NCI-H2171 (cell line): ENCODE results near the gene SPATA19.

ENCODE experiments used
- DNase-seq: peaks from one replicate; lab custom pipeline; 2025; lab: John Stamatoyannopoulos, UW

Gene SPATA19

GRCh38 chr11:133817449-133817848, 27.9 kb downstream of the SPATA19 start:
- no peak for DNase-seq

- DNase-seq, result no peak
Measured at GRCh38 chr11:133816146-133816870, 29.0 kb downstream of the SPATA19 start.

DNA sequence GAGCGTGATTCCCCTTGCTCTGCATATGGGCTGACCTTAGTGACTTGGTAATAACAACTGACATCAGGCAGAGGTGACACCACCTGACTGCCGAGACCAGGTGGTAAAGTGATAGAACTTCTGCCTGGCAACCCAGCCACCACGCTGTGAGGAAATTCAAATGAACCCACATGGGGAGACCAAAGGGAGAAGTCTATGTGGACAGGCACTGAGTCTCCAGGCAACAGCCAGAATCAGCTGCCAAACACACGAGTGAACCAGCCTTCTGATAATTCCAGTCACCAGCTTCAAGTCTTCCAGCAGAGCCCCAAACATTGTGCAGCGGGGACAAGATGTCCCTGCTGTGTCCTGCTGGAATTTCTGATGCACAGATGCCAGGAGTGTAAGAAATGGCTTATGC, 29.7 kb downstream of the SPATA19 start:
- no peak for DNase-seq

GRCh38 chr11:133814588-133815100, 30.7 kb downstream of the SPATA19 start:
- no peak for DNase-seq

- no peak for DNase-seq
Measured at GRCh38 chr11:133811850-133812685, 33.2 kb downstream of the SPATA19 start.

DNA sequence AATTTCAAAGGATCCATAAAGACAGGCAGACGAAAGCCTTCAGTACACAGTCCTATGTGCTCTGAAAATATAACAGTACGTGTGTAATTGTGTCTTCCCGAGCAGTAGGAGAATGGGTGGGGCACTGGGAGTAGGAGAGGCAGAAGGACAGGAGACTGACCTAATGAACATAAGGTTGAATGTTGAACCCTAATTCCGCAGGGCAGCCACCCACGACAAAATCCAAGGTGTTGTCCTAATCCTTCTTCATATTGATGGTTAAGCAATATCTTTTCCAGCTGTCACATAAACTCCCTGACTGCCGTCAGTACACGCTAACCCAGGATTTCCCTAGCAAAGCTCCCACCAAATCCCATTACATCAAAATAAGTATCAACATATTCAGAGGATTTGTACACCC, 34.5 kb downstream of the SPATA19 start:
- no peak for DNase-seq

DNA sequence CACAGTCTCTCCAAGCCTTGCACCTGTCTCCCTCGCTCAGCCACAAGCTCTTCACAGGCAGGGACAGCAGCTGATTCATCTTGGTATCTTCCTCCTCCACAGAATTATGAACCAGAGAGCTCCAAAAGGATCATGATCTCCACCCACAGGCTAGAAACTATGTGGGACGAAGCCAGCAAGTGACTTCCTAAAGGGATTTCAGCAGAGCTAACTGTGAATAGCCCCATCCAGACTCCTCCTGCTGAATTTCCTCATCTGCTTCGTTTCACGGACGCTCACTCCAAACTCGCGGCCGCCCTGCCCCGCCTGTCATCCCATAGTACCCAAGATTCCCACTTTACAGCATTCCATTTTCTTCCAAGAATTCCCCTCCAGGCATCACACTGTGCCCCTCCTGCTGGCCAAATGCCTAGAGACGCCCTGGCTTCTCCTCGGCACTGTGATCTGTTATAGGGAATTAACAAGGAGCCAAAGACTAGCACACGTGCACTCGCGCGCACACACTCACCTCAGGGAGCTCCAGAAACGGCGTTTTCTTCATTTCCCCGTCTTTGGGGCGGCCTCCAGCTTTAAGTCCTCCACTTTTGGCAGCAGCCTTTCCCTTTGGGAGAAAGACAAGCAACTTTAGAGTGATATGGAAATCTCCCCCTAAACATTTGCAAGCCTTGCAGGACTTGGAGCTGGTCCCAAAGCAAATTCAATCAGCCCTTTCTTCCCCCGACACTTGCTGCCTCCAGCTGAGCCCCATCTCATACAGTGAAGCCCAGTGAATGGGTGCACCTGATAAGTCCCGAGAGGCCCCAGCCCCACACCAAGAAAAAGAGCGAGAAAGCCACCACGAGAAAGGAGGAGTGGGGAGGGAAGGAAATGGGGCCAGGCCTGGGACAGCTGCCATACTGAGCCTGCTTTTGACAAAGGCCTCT, 35.5 kb downstream of the SPATA19 start:
- no peak for DNase-seq

DNA sequence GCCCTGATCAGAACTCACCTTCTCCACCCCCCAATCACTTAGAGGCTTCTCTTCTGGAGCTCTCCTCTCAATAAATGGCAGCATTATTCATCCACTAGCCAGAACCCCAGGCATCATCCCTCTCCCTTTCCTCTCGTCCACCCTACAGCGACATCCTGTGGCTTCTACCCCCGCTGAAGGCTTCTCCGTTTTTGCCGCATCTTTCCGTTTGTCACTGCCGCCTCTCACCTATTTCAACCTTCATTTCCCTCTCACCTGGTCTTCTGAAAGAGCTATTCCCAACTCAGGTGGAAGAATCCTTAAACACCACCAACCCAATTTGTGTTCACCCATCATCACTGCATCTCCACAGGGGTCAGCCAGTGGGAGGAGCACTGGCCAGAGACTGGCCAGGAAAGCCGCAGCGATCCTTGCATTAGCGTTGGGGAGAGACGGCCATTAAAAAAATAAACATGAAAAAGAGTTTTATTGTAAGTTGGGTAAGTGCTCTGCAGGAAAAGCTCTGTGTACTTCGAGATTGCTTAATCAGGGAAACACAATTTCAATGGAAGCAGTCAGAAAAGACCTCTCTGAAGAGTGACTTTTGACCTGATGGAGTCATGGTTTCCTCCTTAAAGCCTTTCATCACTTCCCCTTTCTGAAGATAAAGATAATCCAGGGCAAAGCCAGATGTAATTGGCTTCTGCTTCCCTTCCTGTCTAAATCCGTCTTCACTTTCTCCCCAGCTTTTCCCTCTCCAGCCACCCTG, 36.7 kb downstream of the SPATA19 start:
- no peak for DNase-seq

DNA sequence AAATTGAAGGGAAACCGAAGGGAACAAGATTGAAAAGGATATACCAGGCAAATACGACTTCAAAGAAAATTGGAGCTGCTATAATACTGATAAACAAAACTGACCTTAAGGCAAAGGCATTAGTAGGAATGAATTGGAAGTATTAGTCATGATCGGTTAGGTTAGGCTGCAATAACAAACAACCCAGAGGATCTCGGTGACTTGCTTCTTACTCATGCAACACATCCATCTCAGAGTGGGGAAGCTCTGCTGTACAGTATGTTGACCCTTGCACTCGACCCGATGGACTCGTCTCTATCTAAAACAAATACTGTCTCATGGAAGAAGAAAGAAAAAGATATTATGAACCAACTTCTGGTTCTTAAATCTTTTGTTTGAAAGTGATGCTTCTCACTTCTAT, 42.3 kb downstream of the SPATA19 start:
- DNase-seq, result no peak

DNA sequence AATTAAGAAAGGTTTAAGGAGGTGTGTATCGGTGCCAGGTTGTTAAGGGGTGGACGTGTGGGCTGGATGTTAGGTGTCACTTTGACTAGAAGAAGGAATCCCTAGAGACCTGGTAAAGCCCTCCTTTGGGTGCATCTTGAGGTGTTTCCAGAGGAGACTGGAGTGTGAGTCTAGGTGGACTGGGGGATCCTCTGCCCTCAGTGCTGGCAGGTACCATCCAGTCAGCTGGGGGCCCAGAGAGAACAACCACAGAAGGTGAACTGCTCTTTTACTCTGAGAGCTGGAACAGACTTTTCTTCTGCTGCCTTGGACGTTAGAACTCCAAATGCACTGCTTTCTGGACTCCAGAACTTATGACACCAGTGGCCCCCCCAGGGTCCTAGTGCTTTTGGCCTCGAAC, 44.0 kb downstream of the SPATA19 start:
- no peak for DNase-seq

GRCh38 chr11:133800666-133801065, 44.6 kb downstream of the SPATA19 start:
- no peak for DNase-seq

DNA sequence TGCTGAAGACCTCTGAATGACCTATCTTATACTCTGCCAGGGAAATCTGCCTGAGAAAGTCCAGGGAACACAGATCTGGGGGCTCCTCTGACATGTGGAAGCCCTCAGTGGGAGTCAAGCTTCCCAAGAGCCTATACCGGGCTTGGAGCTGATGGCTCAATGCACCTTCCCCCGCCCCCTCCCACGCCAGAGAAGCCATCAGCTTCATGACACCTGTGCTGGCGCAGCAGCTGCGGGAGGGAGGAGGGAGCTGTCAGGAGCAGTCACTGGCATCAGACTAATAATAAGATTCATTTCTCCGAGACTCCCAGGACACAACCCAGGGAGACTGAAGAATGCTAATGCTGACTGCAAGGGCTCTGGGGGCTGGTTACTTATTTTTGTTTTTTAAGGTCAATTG, 47.8 kb downstream of the SPATA19 start:
- no peak for DNase-seq

- no peak for DNase-seq
Measured at GRCh38 chr11:133796043-133796795, 49.1 kb downstream of the SPATA19 start.

GRCh38 chr11:133795088-133795487, 50.2 kb downstream of the SPATA19 start:
- DNase-seq, result no peak

GRCh38 chr11:133794205-133794604, 51.1 kb downstream of the SPATA19 start:
- no peak for DNase-seq

- DNase-seq, result no peak
Measured at GRCh38 chr11:133793271-133794035, 51.9 kb downstream of the SPATA19 start.

DNA sequence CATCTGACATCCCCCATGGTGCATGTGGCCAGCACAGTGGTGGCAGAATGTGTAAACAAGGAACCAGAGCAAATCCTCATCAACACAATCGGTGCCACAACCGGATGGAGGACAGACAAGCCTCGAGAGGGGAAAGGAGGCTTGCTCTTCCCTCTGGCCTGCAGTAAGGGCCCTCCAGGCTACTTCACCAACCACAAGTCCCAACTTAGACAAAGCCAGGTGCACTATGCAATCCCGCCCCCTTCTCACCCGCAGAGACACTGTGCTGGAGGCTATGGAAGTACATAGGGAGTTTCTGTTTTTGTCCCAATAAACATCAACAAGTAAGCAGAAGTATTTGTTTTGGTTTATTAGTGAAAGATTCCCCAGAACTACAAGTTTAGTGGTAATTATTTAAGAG, 54.3 kb downstream of the SPATA19 start:
- no peak for DNase-seq
